GM19043 (cell line): ENCODE measurements around the gene POMT2.
"Not testable (repeated sequence)": the region's sequence is repeated elsewhere in the genome, so short reads cannot be mapped to it uniquely, and the experiment has no call there.

Experiments
- ATAC-seq: cut with Tn5 transposase; IDR thresholded peaks from one replicate; pipeline ENCODE4 v1.9.1; 2021; ENCODE audit warnings: low read depth; ENCODE audit not compliant: unreplicated experiment

Gene POMT2

GRCh38 chr14:77302926-77303325, 17.8 kb downstream of the POMT2 start:
- ATAC-seq = no peak

- no peak for ATAC-seq
Observed at GRCh38 chr14:77301103-77301502, 19.6 kb downstream of the POMT2 start.

- ATAC-seq = no peak
Observed at GRCh38 chr14:77299771-77300170, 20.9 kb downstream of the POMT2 start.

- no peak for ATAC-seq
Observed at GRCh38 chr14:77296906-77297305, 23.8 kb downstream of the POMT2 start.

GRCh38 chr14:77296155-77296554, 24.5 kb downstream of the POMT2 start:
- no peak for ATAC-seq

GRCh38 chr14:77290705-77291104, 30.0 kb downstream of the POMT2 start:
- ATAC-seq = no peak

- no peak for ATAC-seq
Observed at GRCh38 chr14:77286576-77286975, 34.1 kb downstream of the POMT2 start.

- ATAC-seq = no peak
Observed at GRCh38 chr14:77284466-77284865, 36.2 kb downstream of the POMT2 start.

- no peak for ATAC-seq
Observed at GRCh38 chr14:77284066-77284465, 36.6 kb downstream of the POMT2 start.

GRCh38 chr14:77281852-77282410, 38.8 kb downstream of the POMT2 start:
- no peak for ATAC-seq

GRCh38 chr14:77280921-77281320, 39.8 kb downstream of the POMT2 start:
- ATAC-seq = not testable (repeated sequence)

- no peak for ATAC-seq
Observed at GRCh38 chr14:77279719-77280118, 41.0 kb downstream of the POMT2 start.

- no peak for ATAC-seq
Observed at GRCh38 chr14:77278461-77279230, 42.0 kb downstream of the POMT2 start.

- ATAC-seq = no peak
Observed at GRCh38 chr14:77276959-77277358, 43.7 kb downstream of the POMT2 start.

- no peak for ATAC-seq
Observed at GRCh38 chr14:77276295-77276935, 44.3 kb downstream of the POMT2 start.

GRCh38 chr14:77275601-77276017, 45.1 kb downstream of the POMT2 start:
- no peak for ATAC-seq

GRCh38 chr14:77275041-77275580, 45.6 kb downstream of the POMT2 start:
- ATAC-seq = no peak

- no peak for ATAC-seq
Observed at GRCh38 chr14:77273796-77274195, 46.9 kb downstream of the POMT2 start.

GRCh38 chr14:77272261-77272660, 48.4 kb downstream of the POMT2 start:
- ATAC-seq = no peak

- no peak for ATAC-seq
Observed at GRCh38 chr14:77271113-77271710, 49.5 kb downstream of the POMT2 start, which contains the start of gene NGB. Gene NGB, minus strand, starts transcription at chr14:77271206. Its CDS starts 269 bp downstream, at chr14:77270937.
